ENCODE data around the gene MBD3.

DNA sequence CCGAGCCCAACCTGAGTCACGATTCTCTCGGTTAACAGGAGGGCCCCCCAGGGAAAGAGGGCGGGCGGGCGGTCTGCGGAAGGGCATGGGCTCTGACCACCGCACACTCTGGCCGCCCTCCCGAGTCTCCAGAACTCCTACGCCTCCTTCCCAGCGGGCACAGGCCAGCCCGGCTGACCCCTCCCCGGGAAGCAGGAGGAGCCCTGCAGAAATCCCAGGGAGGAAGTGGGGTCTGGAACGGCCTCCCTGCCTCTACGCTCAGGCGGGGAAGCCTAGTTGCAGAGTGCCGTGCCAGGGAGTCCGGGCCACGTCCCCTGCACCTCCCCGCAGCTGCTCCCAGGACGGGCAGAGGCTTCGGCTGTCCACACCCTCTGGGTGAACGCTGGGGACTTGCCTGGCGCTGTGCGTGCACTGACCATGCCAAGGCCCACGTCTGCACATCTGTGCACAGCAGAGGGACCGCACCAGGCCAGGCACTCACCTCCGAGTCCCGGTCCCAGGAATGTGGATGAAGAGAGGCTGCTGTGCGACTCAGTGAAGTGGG is 39.0 kb upstream of the MBD3 start:
- TF ChIP-seq, protein P1, sequence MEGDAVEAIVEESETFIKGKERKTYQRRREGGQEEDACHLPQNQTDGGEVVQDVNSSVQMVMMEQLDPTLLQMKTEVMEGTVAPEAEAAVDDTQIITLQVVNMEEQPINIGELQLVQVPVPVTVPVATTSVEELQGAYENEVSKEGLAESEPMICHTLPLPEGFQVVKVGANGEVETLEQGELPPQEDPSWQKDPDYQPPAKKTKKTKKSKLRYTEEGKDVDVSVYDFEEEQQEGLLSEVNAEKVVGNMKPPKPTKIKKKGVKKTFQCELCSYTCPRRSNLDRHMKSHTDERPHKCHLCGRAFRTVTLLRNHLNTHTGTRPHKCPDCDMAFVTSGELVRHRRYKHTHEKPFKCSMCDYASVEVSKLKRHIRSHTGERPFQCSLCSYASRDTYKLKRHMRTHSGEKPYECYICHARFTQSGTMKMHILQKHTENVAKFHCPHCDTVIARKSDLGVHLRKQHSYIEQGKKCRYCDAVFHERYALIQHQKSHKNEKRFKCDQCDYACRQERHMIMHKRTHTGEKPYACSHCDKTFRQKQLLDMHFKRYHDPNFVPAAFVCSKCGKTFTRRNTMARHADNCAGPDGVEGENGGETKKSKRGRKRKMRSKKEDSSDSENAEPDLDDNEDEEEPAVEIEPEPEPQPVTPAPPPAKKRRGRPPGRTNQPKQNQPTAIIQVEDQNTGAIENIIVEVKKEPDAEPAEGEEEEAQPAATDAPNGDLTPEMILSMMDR (IDR thresholded peaks at IDR 0.05), result no peak
- TF ChIP-seq EZH2phosphoT487 (IDR thresholded peaks at IDR 0.05), result no peak
